SK-N-SH treated with all-trans-retinoic acid at 6 μM for 48 hours (cell line): ENCODE data around the gene AVEN.

ENCODE experiments used
- ATAC-seq: fragments of 200-7000 bp; cut with Tn5 transposase; 3 replicates; pipeline ENCODE4 v1.9.1; 2020; ENCODE audit warnings: mild to moderate bottlenecking, moderate library complexity
- ARNTL ChIP-seq: fragments of 450-650 bp; formaldehyde crosslinking; IDR thresholded peaks from 2 replicates; pipeline ENCODE4 v1.5.0; 2020; ENCODE audit warnings: low read depth, mild to moderate bottlenecking, moderate library complexity, borderline replicate concordance
- BACH2 ChIP-seq: fragments of 250-450 bp; sonication (Bioruptor Pico); IDR thresholded peaks from 2 replicates; pipeline ENCODE4 v1.9.0; 2021; ENCODE audit warnings: mild to moderate bottlenecking, borderline replicate concordance
- CREB5 ChIP-seq: fragments of 250-450 bp; sonication (Bioruptor Pico); IDR thresholded peaks from 2 replicates; pipeline ENCODE4 v1.5.1; 2020; ENCODE audit warnings: low read depth, mild to moderate bottlenecking, moderate library complexity
- ESRRG ChIP-seq: fragments of 250-450 bp; sonication (Bioruptor Pico); IDR thresholded peaks from 2 replicates; pipeline ENCODE4 v1.6.1; 2021; ENCODE audit warnings: mild to moderate bottlenecking
- GLIS3 ChIP-seq: fragments of 250-450 bp; sonication (Bioruptor Pico); IDR thresholded peaks from 2 replicates; pipeline ENCODE4 v1.5.0; 2020; ENCODE audit warnings: mild to moderate bottlenecking, moderate library complexity
- OSR1 ChIP-seq: fragments of 250-450 bp; sonication (Bioruptor Pico); IDR thresholded peaks from 2 replicates; pipeline ENCODE4 v1.8.0; 2022; ENCODE audit warnings: moderate library complexity, mild to moderate bottlenecking, inconsistent platforms
- PATZ1 ChIP-seq: fragments of 250-450 bp; sonication (Bioruptor Pico); IDR thresholded peaks from 2 replicates; pipeline ENCODE4 v1.8.0; 2020; ENCODE audit warnings: mild to moderate bottlenecking, moderate library complexity, borderline replicate concordance
- POU6F1 ChIP-seq: fragments of 250-450 bp; sonication (Bioruptor Pico); IDR thresholded peaks from 2 replicates; pipeline ENCODE4 v1.8.0; 2021; ENCODE audit warnings: low read depth, mild to moderate bottlenecking, moderate library complexity, borderline replicate concordance
- PPARA ChIP-seq: fragments of 250-450 bp; sonication (Bioruptor Pico); IDR thresholded peaks from 2 replicates; pipeline ENCODE4 v1.5.0; 2020; ENCODE audit warnings: mild to moderate bottlenecking, borderline replicate concordance
- RARB ChIP-seq: fragments of 250-450 bp; sonication (Bioruptor Pico); IDR thresholded peaks from 2 replicates; pipeline ENCODE4 v1.8.0; 2021; ENCODE audit warnings: mild to moderate bottlenecking, moderate library complexity
- SNAI2 ChIP-seq: fragments of 250-450 bp; sonication (Bioruptor Pico); IDR thresholded peaks from 2 replicates; pipeline ENCODE4 v1.5.0; 2020; ENCODE audit warnings: mild to moderate bottlenecking, moderate library complexity
- TOX ChIP-seq: fragments of 250-450 bp; sonication (Bioruptor Pico); IDR thresholded peaks from 2 replicates; pipeline ENCODE4 v1.8.0; 2021; ENCODE audit warnings: mild to moderate bottlenecking, moderate library complexity, borderline replicate concordance
- ZC3H10 ChIP-seq: fragments of 250-450 bp; sonication (Bioruptor Pico); IDR thresholded peaks from 2 replicates; pipeline ENCODE4 v1.5.1; 2021; ENCODE audit warnings: mild to moderate bottlenecking, moderate library complexity
- ZFP3 ChIP-seq: fragments of 250-450 bp; sonication (Bioruptor Pico); IDR thresholded peaks from 2 replicates; pipeline ENCODE4 v1.5.0; 2020; ENCODE audit warnings: mild to moderate bottlenecking, moderate library complexity
- ZFP30 ChIP-seq: fragments of 450-650 bp; formaldehyde crosslinking; IDR thresholded peaks from 2 replicates; pipeline ENCODE4 v1.5.0; 2022; ENCODE audit warnings: mild to moderate bottlenecking, moderate library complexity
- ZNF565 ChIP-seq: fragments of 450-650 bp; formaldehyde crosslinking; conservative IDR thresholded peaks from 2 replicates; pipeline ENCODE4 v1.5.0; 2020; ENCODE audit warnings: low read depth, mild to moderate bottlenecking, moderate library complexity
- ZNF70 ChIP-seq: fragments of 450-650 bp; formaldehyde crosslinking; IDR thresholded peaks from 2 replicates; pipeline ENCODE4 v1.5.0; 2020; ENCODE audit warnings: mild to moderate bottlenecking, moderate library complexity
- ZNF8 ChIP-seq: fragments of 450-650 bp; formaldehyde crosslinking; IDR thresholded peaks from 2 replicates; pipeline ENCODE4 v1.5.0; 2020; ENCODE audit warnings: mild to moderate bottlenecking, moderate library complexity
- TF ChIP-seq, protein P1 (sequence below): fragments of 250-450 bp; sonication (Bioruptor Pico); IDR thresholded peaks from 2 replicates; pipeline ENCODE4 v1.5.0; 2020; ENCODE audit warnings: mild to moderate bottlenecking, moderate library complexity

AVEN gene

GRCh38 chr15:34012461-34013028, 26.5 kb downstream of the AVEN start:
- no peak for ATAC-seq

DNA sequence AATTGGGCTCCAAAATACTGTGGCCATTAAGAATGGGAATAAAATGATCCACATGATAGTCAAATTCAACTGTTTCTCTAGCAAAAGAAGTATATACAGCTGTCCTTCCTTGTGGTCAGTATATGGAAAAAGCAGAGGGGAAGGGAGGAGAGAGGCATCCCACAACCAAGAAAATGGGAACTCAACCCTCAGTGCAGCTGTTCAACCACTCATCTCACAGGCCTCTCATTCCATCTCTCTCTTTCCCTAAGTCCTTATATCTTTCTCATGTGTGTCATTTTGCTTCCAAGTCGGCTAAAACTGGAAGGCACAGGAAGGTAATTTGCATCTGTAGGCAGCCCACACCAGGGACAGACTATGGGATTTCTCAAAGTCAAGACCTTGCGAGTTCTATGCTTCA, 27.5 kb downstream of the AVEN start:
- no peak for ATAC-seq
- TF ChIP-seq CREB5 (CRISPR knock-in tag) = no peak
- TF ChIP-seq ZFP30 = no peak
- TF ChIP-seq, protein P1, sequence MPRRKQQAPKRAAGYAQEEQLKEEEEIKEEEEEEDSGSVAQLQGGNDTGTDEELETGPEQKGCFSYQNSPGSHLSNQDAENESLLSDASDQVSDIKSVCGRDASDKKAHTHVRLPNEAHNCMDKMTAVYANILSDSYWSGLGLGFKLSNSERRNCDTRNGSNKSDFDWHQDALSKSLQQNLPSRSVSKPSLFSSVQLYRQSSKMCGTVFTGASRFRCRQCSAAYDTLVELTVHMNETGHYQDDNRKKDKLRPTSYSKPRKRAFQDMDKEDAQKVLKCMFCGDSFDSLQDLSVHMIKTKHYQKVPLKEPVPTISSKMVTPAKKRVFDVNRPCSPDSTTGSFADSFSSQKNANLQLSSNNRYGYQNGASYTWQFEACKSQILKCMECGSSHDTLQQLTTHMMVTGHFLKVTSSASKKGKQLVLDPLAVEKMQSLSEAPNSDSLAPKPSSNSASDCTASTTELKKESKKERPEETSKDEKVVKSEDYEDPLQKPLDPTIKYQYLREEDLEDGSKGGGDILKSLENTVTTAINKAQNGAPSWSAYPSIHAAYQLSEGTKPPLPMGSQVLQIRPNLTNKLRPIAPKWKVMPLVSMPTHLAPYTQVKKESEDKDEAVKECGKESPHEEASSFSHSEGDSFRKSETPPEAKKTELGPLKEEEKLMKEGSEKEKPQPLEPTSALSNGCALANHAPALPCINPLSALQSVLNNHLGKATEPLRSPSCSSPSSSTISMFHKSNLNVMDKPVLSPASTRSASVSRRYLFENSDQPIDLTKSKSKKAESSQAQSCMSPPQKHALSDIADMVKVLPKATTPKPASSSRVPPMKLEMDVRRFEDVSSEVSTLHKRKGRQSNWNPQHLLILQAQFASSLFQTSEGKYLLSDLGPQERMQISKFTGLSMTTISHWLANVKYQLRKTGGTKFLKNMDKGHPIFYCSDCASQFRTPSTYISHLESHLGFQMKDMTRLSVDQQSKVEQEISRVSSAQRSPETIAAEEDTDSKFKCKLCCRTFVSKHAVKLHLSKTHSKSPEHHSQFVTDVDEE (CRISPR knock-in tag) = no peak
- TF ChIP-seq RARB (CRISPR knock-in tag) = no peak
- no peak for TF ChIP-seq ZC3H10 (CRISPR knock-in tag)
- no peak for TF ChIP-seq ZFP3 (CRISPR knock-in tag)
- no peak for TF ChIP-seq GLIS3
- no peak for TF ChIP-seq ARNTL (CRISPR knock-in tag)
- no peak for TF ChIP-seq TOX

More at GRCh38 chr15:34012461-34013028, 26.5 kb downstream of the AVEN start:
- TF ChIP-seq RARB (CRISPR knock-in tag) (no peak), PPARA (CRISPR knock-in tag) (no peak), BACH2 (CRISPR knock-in tag) (no peak), OSR1 (CRISPR knock-in tag) (no peak), POU6F1 (CRISPR knock-in tag) (no peak), ESRRG (CRISPR knock-in tag) (no peak), ZFP3 (CRISPR knock-in tag) (no peak), ZNF70 (no peak), ZNF8 (CRISPR knock-in tag) (no peak)

DNA sequence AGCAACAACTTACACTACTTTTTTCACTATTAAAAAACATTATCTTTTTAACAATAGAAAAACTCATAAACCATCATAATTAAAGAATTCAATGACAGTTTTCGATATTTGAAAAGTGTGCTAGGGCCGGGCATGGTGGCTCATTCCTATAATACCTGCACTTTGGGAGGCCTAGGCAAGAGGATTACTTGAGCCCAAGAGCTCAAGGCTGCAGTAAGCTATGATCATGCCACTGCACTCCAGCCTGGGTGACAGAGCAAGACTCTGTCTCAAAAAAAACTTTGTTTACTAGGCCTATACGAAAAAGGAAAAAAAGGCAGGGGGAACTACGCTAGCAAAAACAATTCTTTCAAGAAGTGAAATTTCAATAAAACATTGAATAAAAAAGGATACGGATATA, 28.1 kb downstream of the AVEN start:
- TF ChIP-seq ZNF565 (CRISPR knock-in tag) = no peak
- no peak for TF ChIP-seq ESRRG (CRISPR knock-in tag)
- TF ChIP-seq ZC3H10 (CRISPR knock-in tag) = no peak
- no peak for TF ChIP-seq RARB (CRISPR knock-in tag)
- TF ChIP-seq OSR1 (CRISPR knock-in tag) = no peak
- TF ChIP-seq POU6F1 (CRISPR knock-in tag) = no peak
- TF ChIP-seq BACH2 (CRISPR knock-in tag) = no peak
- TF ChIP-seq ZFP3 (CRISPR knock-in tag) = no peak
- TF ChIP-seq, protein P1 (CRISPR knock-in tag) = no peak
- ATAC-seq = no peak

DNA sequence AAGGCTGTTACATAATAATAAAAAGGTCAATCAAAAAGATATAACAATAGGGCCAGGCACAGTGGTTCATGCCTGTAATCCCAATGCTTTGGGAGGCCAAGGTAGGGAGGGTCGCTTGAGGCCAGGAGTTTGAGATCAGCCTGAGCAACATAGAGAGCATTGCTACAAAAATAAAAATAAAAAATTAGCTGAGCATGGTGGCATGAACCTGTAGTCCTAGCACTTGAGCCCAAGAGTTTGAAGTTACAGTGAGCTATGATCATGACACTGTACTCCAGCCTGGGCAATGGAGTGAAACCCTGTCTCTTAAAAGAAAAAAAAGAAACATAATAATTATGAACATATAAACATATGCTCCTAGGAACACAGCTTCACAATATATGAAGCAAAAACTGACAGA, 29.3 kb downstream of the AVEN start:
- no peak for ATAC-seq
- TF ChIP-seq ZNF565 (CRISPR knock-in tag) (no peak), ZNF70 (no peak), BACH2 (CRISPR knock-in tag) (no peak), SNAI2 (CRISPR knock-in tag) (no peak), ARNTL (CRISPR knock-in tag) (no peak), PATZ1 (CRISPR knock-in tag) (no peak)
